Psoas muscle (tissue), 8 donors: Measurements from ENCODE around the gene RNASE7. TPM values are rescaled to one million over a fixed set of nuclear protein-coding genes. Genes with fewer than 3 reads are reported as not detected.

ENCODE experiments used
- ATAC-seq, 4 donors: fragments of 200-7000 bp; cut with Tn5 transposase; one replicate each; pipeline ENCODE4 v1.9.1; 2020; ENCODE audit warnings: moderate library complexity in 3 of 4, mild to moderate bottlenecking in 2 of 4
- DNase-seq, 2 donors: peaks; one replicate each; pipeline ENCODE4 v3.0.0-alpha.2; 2020
- H3K27ac ChIP-seq: fragments of 200-600 bp; one replicate; pipeline ENCODE4 v1.8.0; 2022
- H3K27me3 ChIP-seq, 3 donors: fragments of 200-600 bp in 1 of 3; one replicate each; pipeline versions ENCODE4 v1.6.1 to v1.8.0; 2013 to 2022; ENCODE audit warnings: low read length in 2 of 3, mild to moderate bottlenecking in 2 of 3, moderate library complexity in 1 of 3; ENCODE audit not compliant: insufficient read depth in 3 of 3
- H3K36me3 ChIP-seq, 2 donors: fragments of 200-600 bp in 1 of 2; one replicate each; pipeline versions ENCODE4 v1.6.1 to v1.8.0; 2013 to 2022; ENCODE audit warnings: low read depth in 1 of 2, mild to moderate bottlenecking in 1 of 2, moderate library complexity in 1 of 2; ENCODE audit not compliant: insufficient read depth in 1 of 2
- H3K4me1 ChIP-seq: fragments of 200-600 bp; one replicate; pipeline ENCODE4 v1.8.0; 2022
- H3K4me3 ChIP-seq: fragments of 200-600 bp; one replicate; pipeline ENCODE4 v1.8.0; 2022; ENCODE audit warnings: mild to moderate bottlenecking
- H3K9me3 ChIP-seq: fragments of 200-600 bp; one replicate; pipeline ENCODE4 v1.8.0; 2022
- CTCF ChIP-seq: fragments of 200-600 bp; IDR thresholded peaks from one replicate; pipeline ENCODE4 v1.8.0; 2022; ENCODE audit warnings: antibody characterized with exemption
- whole genome bisulfite sequencing, 3 donors: extraction: QIAGEN DNeasy Blood & Tissue Kit; methylation state at CpG; one replicate each; pipeline versions ENCODE4 v1.1.6 to v1.1.7; 2013; 5-methylcytosine and 5-hydroxymethylcytosine counted together
- intact Hi-C, 2 donors: fragments of 100-400 bp; cut with DNase I; formaldehyde crosslinking; loops; one replicate each; pipeline versions ENCODE4 v1.11.0 to v1.14.2; 2022
- polyA plus RNA-seq, 3 donors: library from polyadenylated mRNA; stranded (reverse); fragments of 200-250 nt; gene quantifications; one replicate each; pipeline ENCODE4 v1.2.3, GENCODE V29; 2013
- total RNA-seq, 4 donors: library from RNA; stranded (reverse); fragmentation: NEBNext Ultra II Directional in 2 of 4; extraction: Animal tissue kit (Norgen Biotek cat#: 25700) in 2 of 4; gene quantifications; one replicate each; pipeline versions ENCODE4 v1.2.1 to v1.2.4, GENCODE V29; 2021 to 2023
- donor health status: healthy with polysubstance abuse.
- donor health status: DM: no; HTN: no; CAD: no; lungs with moderate emphysema.
- donor health status: Bipolar disorder and iron deficiency.
- donor health status: healthy.
- donor health status: DM: yes; HTN: yes; CAD: no.
- donor health status: DM: no; HTN: no; CAD: no.
- donor health status: DM: no; HTN: no; CAD: no.
- donor health status: DM: yes; HTN: yes; CAD: no.

RNASE7 gene
- total and polyA plus RNA-seq, 7 donors = 0.15 to 1.9 (median 0.38) TPM; not detected in 1

- 73 to 79% (median 74%) methylated on average over 8 of the region's 8 CpGs for WGBS, 3 donors
- no peaks in the 10 kb centered on the region for H3K27me3 ChIP-seq
These were observed 15.9 kb downstream of the RNASE7 start, which contains the start of gene RNASE8 for GRCh38 chr14:21057803-21058675. Gene RNASE8, plus strand, starts transcription at chr14:21057822. Its CDS starts 71 bp downstream, at chr14:21057893.

GRCh38 chr14:21058903-21059302, 16.7 kb downstream of the RNASE7 start:
- Histone ChIP-seq H3K4me3 (no peak overlapping the region), H3K27ac (no peak overlapping the region), H3K9me3 (no peaks in the 10 kb centered on the region), H3K27me3 (no peaks in the 10 kb centered on the region), H3K36me3 (no peaks in the 10 kb centered on the region), H3K4me1 (no peaks in the 10 kb centered on the region)
- intact Hi-C loops = no loop called here
- 72 to 81% (median 80%) methylated on average over 5 of the region's 5 CpGs for WGBS, 3 donors
- no peak for DNase-seq
- no peak for TF ChIP-seq CTCF
- no peak for ATAC-seq

More at GRCh38 chr14:21057803-21058675, 15.9 kb downstream of the RNASE7 start, which contains the start of gene RNASE8:
- DNase-seq = no peak
- H3K36me3 ChIP-seq = no peaks in the 10 kb centered on the region
- ATAC-seq = no peak
- no peaks in the 10 kb centered on the region for H3K9me3 ChIP-seq
- H3K4me1 ChIP-seq = no peaks in the 10 kb centered on the region
- H3K4me3 ChIP-seq = no peak within 1 kb of the TSS
- TF ChIP-seq CTCF = no peak
- H3K27ac ChIP-seq = no peak within 1 kb of the TSS
- intact Hi-C loops = no loop called here

DNA sequence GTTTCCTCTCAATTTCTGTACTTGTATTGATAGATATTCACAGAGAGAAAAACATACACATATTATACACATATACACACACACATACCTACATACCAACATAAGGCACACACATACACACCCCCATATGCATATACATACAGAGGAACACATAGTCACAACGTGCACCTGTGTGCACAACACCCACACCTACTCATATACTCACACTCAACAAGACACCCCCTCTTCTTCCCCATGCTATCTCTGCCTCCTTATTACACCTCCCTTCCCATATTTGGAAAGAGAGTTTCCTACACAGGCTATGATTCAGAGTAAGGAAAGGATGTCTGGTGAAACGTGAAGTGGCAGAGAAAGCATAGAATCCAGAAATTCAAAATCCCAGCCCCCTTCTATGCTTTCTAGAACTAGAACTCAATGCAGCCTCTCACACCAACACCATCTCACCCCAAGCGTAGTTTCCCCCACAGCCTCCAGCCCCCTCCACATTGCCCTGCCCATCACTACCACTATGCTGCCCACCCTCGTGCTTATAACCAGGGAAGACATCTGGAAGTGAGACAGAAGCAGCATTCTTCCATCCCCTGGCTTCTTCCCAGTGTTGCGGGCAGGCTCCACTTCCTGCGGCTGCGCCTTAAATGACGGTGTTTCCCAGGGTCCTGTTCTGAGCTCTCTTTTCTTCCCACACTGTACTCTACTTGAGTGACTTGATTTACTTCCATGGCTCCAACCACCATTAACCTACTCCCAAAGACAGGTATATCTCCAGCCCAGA, 17.9 kb downstream of the RNASE7 start:
- no peak overlapping the region for H3K4me3 ChIP-seq
- H3K36me3 ChIP-seq = no peaks in the 10 kb centered on the region
- H3K27me3 ChIP-seq = no peaks in the 10 kb centered on the region
- no peak for TF ChIP-seq CTCF
- no peaks in the 10 kb centered on the region for H3K9me3 ChIP-seq
- DNase-seq = no peak
- no peaks in the 10 kb centered on the region for H3K4me1 ChIP-seq
- intact Hi-C loops = no loop called here
- H3K27ac ChIP-seq = no peak overlapping the region
- WGBS, 3 donors = 65 to 66% (median 65%) methylated on average over 8 of the region's 8 CpGs
- no peak for ATAC-seq

GRCh38 chr14:21060614-21061346, 18.6 kb downstream of the RNASE7 start:
- H3K27me3 ChIP-seq = no peaks in the 10 kb centered on the region
- WGBS, 3 donors = 68 to 76% (median 71%) methylated on average over 13 of the region's 13 CpGs
- H3K4me1 ChIP-seq = no peaks in the 10 kb centered on the region
- H3K27ac ChIP-seq = no peak overlapping the region
- no peak for TF ChIP-seq CTCF
- no peak overlapping the region for H3K4me3 ChIP-seq
- ATAC-seq (no peak), DNase-seq (no peak)
- no peaks in the 10 kb centered on the region for H3K9me3 ChIP-seq
- no peaks in the 10 kb centered on the region for H3K36me3 ChIP-seq
- intact Hi-C loops = no loop called here
